ENCODE data around the gene UMODL1. TPM values are rescaled to one million over a fixed set of nuclear protein-coding genes. Genes with fewer than 3 reads are reported as not detected.

The UMODL1 gene
- total and polyA plus RNA-seq, 8 donors: under 0.01 TPM; not detected in 7

DNA sequence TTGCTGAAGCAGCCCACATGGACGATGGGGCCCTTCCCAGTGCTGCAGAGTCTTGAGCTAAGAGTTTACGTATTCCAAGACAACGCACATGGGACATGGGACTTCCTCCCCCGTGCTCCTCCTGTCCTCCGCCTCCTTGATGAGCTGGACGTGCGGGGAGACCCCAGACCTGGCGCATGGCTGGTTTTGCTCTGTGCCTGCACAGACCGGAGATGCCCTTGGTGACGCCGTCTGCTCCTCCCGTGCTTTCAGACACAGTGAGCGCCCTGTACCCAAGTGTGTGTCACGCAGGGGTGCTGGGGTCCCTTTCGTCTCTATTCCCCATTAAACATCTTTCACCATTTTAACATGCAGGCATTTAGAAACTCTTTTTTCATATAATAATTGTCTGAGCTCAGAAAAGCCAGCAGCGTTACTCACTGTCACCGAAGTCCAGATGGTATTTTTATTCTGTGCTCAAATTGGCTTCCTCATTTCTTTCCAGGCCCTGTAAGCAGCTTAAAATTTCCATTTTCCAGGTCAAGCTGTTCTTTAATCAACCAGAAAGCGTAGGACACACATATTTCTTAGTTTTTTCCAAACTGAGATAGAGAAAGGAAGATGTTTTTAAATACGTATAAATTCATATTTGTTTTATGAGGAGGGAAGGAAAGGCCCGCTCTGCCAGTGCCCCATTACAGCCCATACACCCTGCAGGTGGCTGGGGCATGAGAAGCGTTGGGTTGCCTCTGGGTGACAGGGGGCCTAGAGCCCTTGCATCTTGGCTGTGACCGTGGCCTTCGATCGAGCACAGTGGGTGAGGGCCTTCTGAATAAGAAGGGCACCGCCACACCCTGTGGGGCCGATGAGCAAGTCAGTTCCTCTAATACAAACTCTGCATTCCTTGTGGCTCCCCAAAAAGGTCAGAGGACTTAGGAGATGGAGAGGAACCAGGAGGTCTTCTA lies 43.0 kb upstream of the UMODL1 start:
- Histone ChIP-seq H3K9me3 (no peaks in the 10 kb centered on the region), H3K27ac (no peak overlapping the region), H3K4me3 (no peak overlapping the region), H3K4me1 (no peaks in the 10 kb centered on the region), H3K27me3 (no peaks in the 10 kb centered on the region), H3K36me3 (no peaks in the 10 kb centered on the region)
- TF ChIP-seq, protein P1, sequence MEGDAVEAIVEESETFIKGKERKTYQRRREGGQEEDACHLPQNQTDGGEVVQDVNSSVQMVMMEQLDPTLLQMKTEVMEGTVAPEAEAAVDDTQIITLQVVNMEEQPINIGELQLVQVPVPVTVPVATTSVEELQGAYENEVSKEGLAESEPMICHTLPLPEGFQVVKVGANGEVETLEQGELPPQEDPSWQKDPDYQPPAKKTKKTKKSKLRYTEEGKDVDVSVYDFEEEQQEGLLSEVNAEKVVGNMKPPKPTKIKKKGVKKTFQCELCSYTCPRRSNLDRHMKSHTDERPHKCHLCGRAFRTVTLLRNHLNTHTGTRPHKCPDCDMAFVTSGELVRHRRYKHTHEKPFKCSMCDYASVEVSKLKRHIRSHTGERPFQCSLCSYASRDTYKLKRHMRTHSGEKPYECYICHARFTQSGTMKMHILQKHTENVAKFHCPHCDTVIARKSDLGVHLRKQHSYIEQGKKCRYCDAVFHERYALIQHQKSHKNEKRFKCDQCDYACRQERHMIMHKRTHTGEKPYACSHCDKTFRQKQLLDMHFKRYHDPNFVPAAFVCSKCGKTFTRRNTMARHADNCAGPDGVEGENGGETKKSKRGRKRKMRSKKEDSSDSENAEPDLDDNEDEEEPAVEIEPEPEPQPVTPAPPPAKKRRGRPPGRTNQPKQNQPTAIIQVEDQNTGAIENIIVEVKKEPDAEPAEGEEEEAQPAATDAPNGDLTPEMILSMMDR (IDR thresholded peaks at IDR 0.05): no peak
- intact Hi-C loops (cut with DNase I; ENCODE audit: low total_unique reads): no loop called here
- 80 to 92% (median 88%) methylated on average over 26 of the region's 26 CpGs for WGBS, 5 donors
- no peak for DNase-seq

DNA sequence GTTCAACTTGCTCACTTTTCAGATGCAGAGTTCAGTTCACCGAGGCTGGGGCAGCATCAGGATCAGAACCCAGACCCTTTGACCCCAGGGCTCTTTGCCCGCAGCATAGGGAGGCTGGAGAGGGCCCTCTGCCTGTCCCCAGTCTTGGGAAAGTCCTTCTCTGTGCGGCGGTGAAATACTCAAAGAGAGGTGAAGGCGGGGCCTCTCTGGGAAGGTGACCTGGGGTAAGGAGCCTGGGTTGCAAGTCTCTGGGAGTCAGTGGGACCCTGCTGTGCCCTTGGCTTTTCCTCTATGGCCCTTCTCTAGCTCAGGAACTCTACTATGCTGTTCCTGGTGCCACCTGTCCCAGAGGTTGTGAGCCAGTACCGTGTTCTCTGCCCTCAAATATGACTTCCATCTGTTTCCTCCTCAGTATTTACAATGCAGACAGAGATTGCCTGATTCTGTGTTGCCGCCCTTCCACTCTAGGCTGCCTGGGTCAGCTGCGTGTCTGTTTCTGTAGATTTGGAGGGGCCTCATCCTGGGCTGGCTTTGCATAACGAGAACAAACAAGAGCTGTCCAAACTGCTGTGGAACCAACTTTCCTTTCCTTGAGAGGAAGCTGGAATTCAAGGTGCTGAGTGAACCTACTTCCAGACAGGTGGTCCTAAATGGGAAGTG lies 42.2 kb upstream of the UMODL1 start:
- intact Hi-C loops (cut with DNase I; ENCODE audit: low total_unique reads): no loop called here
- Histone ChIP-seq H3K36me3 (no peaks in the 10 kb centered on the region), H3K4me3 (no peak overlapping the region), H3K4me1 (no peaks in the 10 kb centered on the region), H3K27ac (no peak overlapping the region), H3K27me3 (no peaks in the 10 kb centered on the region), H3K9me3 (no peaks in the 10 kb centered on the region)
- peak in 1 of 2 donors; percentile 48 for DNase-seq
- TF ChIP-seq, protein P1 (IDR thresholded peaks at IDR 0.05): no peak
- TF ChIP-seq POLR2AphosphoS5 (IDR thresholded peaks at IDR 0.05) (no peak), POLR2A (IDR thresholded peaks at IDR 0.05) (no peak), EP300 (IDR thresholded peaks at IDR 0.05) (no peak)
- WGBS, 5 donors: 48 to 71% (median 61%) methylated on average over 9 of the region's 9 CpGs

DNA sequence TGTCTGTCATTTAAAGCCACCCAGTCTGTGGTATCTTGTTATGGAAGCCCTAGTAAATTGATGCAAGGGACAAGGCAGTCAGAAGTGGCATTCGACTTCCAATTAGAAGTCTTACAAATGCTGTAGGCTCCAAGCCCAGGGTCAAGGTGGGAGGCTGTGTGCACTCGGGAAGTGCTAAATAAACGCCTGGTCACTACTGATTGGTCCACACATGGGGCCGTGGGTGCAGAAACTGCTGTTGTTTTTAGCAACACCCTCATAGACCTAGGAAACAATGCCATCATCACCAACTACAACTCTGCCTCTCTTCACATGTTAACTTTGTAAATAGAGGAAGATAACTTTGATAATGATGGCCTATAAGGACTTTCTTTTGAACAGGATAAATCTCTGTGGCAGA lies 40.8 kb upstream of the UMODL1 start:
- WGBS, 5 donors: 81 to 90% (median 82%) methylated on average over 4 of the region's 4 CpGs
- Histone ChIP-seq H3K4me1 (no peaks in the 10 kb centered on the region), H3K27me3 (no peaks in the 10 kb centered on the region), H3K36me3 (no peaks in the 10 kb centered on the region), H3K4me3 (no peak overlapping the region), H3K27ac (no peak overlapping the region), H3K9me3 (no peaks in the 10 kb centered on the region)
- TF ChIP-seq, protein P1 (IDR thresholded peaks at IDR 0.05): no peak
- TF ChIP-seq EP300 (IDR thresholded peaks at IDR 0.05) (no peak), POLR2AphosphoS5 (IDR thresholded peaks at IDR 0.05) (no peak), POLR2A (IDR thresholded peaks at IDR 0.05) (no peak)
- no peak for DNase-seq
- intact Hi-C loops (cut with DNase I; ENCODE audit: low total_unique reads): no loop called here

DNA sequence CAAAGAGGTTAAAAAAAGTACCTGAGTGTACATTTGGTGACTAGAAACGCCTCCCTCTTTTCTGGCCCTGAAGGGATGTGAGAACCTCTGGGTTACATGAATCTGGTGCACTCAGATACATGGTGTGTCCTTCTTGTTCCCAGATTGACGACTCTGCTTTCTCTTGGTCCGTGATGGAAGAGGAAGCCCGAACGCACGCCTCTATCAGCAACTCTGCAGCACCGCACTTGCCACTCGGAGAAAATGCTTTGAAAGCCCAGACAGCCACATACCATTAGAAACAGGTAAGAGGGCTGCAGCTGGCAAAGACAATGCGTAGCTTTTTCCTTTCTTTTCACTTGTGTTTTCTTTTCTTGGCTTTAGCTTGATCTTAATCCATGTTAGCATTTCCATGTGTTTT lies 39.9 kb upstream of the UMODL1 start:
- Histone ChIP-seq H3K4me3 (no peak overlapping the region), H3K36me3 (no peaks in the 10 kb centered on the region), H3K4me1 (no peaks in the 10 kb centered on the region), H3K27ac (no peak overlapping the region), H3K9me3 (no peaks in the 10 kb centered on the region), H3K27me3 (no peaks in the 10 kb centered on the region)
- WGBS, 5 donors: 63 to 74% (median 71%) methylated on average over 9 of the region's 9 CpGs
- intact Hi-C loops (cut with DNase I; ENCODE audit: low total_unique reads): no loop called here
- no peak for TF ChIP-seq EP300 (IDR thresholded peaks at IDR 0.05)
- DNase-seq: no peak

DNA sequence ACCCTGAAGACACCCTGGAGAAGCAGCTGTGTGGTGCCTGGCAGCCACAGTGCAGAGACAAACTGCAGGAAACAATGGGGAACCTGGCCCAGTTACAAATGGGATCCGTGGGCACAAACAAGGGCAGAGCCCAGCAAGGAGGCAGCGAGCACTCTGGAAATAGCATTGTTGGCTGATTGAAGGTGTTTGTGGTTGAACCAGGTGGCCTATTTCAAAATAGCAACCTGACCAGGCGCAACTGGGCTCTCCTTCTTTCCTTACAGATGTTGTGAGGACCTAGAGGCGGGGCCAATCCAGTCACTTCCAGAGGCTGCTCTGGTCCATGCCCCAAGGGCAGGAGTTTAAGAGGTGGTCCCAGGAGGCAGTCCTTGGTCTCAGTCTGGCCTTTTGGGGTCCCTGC lies 39.3 kb upstream of the UMODL1 start:
- DNase-seq: no peak
- 49 to 74% (median 65%) methylated on average over 2 to 4 of the region's 4 CpGs for WGBS, 5 donors
- no peaks in the 10 kb centered on the region for H3K36me3 ChIP-seq
- H3K27me3 ChIP-seq: no peaks in the 10 kb centered on the region
- TF ChIP-seq EP300 (IDR thresholded peaks at IDR 0.05) (no peak), POLR2AphosphoS5 (IDR thresholded peaks at IDR 0.05) (no peak), POLR2A (IDR thresholded peaks at IDR 0.05) (no peak)
- TF ChIP-seq, protein P1 (IDR thresholded peaks at IDR 0.05): no peak
- H3K4me1 ChIP-seq: no peaks in the 10 kb centered on the region
- H3K9me3 ChIP-seq: no peaks in the 10 kb centered on the region
- intact Hi-C loops (cut with DNase I; ENCODE audit: low total_unique reads): no loop called here
- no peak overlapping the region for H3K4me3 ChIP-seq
- H3K27ac ChIP-seq: no peak overlapping the region

All from stomach (tissue), 9 donors.